ENCODE measurements around the gene APOL2. TPM values are rescaled to one million over a fixed set of nuclear protein-coding genes. Genes with fewer than 3 reads are reported as not detected.
"Not testable (repeated sequence)": the region's sequence is repeated elsewhere in the genome, so short reads cannot be mapped to it uniquely, and the experiment has no call there.

The APOL2 gene
- total and polyA plus RNA-seq, 2 experiments from 2014 or later = 8.7 to 14.7 TPM

GRCh38 chr22:36201630-36202319 is 37.6 kb downstream of the APOL2 start, which contains the start of gene APOL4:
Gene APOL4 (minus strand): TSS chr22:36201809. CDS start chr22:36201734, 75 bp downstream.
- no peaks in the 10 kb centered on the region for H3K27me3 ChIP-seq
- H3K36me3 ChIP-seq = no peaks in the 10 kb centered on the region
- no peaks in the 10 kb centered on the region for H3K9me3 ChIP-seq (ENCODE audit: low read depth)
- peaks cover 16% of the 10 kb centered on the region for H3K4me1 ChIP-seq (ENCODE audit: low read depth)
- peak in 1 of 2 donors; percentile 84 for DNase-seq (ENCODE audit: low read depth in 1 of 2, low spot score in 1 of 2)
- no peak within 1 kb of the TSS for H3K27ac ChIP-seq
- no peak within 1 kb of the TSS for H3K4me3 ChIP-seq
- no peak for TF ChIP-seq CTCF (IDR thresholded peaks at IDR 0.05; ENCODE audit: low read depth, low read length)

GRCh38 chr22:36201025-36201424 is 38.3 kb downstream of the APOL2 start:
- not testable (repeated sequence) for H3K27ac ChIP-seq; H3K9me3 ChIP-seq (ENCODE audit: low read depth); H3K27me3 ChIP-seq; H3K36me3 ChIP-seq; H3K4me3 ChIP-seq; DNase-seq (ENCODE audit: low read depth in 1 of 2, low spot score in 1 of 2)
- peaks cover 16% of the 10 kb centered on the region for H3K4me1 ChIP-seq (ENCODE audit: low read depth)

GRCh38 chr22:36199001-36199551 is 40.3 kb downstream of the APOL2 start:
- Histone ChIP-seq H3K9me3 (ENCODE audit: low read depth) (no peaks in the 10 kb centered on the region), H3K4me3 (no peak overlapping the region), H3K27ac (no peak overlapping the region), H3K4me1 (ENCODE audit: low read depth) (peaks cover 16% of the 10 kb centered on the region), H3K36me3 (no peaks in the 10 kb centered on the region), H3K27me3 (no peaks in the 10 kb centered on the region)
- no peak for TF ChIP-seq CTCF (IDR thresholded peaks at IDR 0.05; ENCODE audit: low read depth, low read length)
- DNase-seq (ENCODE audit: low read depth in 1 of 2, low spot score in 1 of 2) = peak in 1 of 2 donors; percentile 30

- Histone ChIP-seq H3K9me3 (ENCODE audit: low read depth) (no peaks in the 10 kb centered on the region), H3K4me3 (no peak overlapping the region), H3K27ac (peak overlapping the region; percentile 73), H3K36me3 (no peaks in the 10 kb centered on the region), H3K27me3 (no peaks in the 10 kb centered on the region), H3K4me1 (ENCODE audit: low read depth) (peaks cover 16% of the 10 kb centered on the region)
- no peak for DNase-seq (ENCODE audit: low read depth in 1 of 2, low spot score in 1 of 2)
- no peak for TF ChIP-seq CTCF (IDR thresholded peaks at IDR 0.05; ENCODE audit: low read depth, low read length)
Measured at GRCh38 chr22:36198536-36198935, 40.8 kb downstream of the APOL2 start.

GRCh38 chr22:36197514-36198146 is 41.7 kb downstream of the APOL2 start:
- Histone ChIP-seq H3K27me3 (no peaks in the 10 kb centered on the region), H3K4me3 (no peak overlapping the region), H3K36me3 (no peaks in the 10 kb centered on the region), H3K4me1 (ENCODE audit: low read depth) (peaks cover 16% of the 10 kb centered on the region), H3K9me3 (ENCODE audit: low read depth) (no peaks in the 10 kb centered on the region), H3K27ac (peak overlapping the region; percentile 73)
- peak in 1 of 2 donors; percentile 39 for DNase-seq (ENCODE audit: low read depth in 1 of 2, low spot score in 1 of 2)
- no peak for TF ChIP-seq CTCF (IDR thresholded peaks at IDR 0.05; ENCODE audit: low read depth, low read length)

- TF ChIP-seq CTCF (IDR thresholded peaks at IDR 0.05; ENCODE audit: low read depth, low read length) = no peak
- H3K4me3 ChIP-seq = no peak overlapping the region
- peak overlapping the region; percentile 73 for H3K27ac ChIP-seq
Measured at GRCh38 chr22:36197065-36197440, 42.3 kb downstream of the APOL2 start.

More at GRCh38 chr22:36197065-36197440, 42.3 kb downstream of the APOL2 start:
- Histone ChIP-seq H3K36me3 (no peaks in the 10 kb centered on the region), H3K4me1 (ENCODE audit: low read depth) (peaks cover 16% of the 10 kb centered on the region), H3K27me3 (no peaks in the 10 kb centered on the region), H3K9me3 (ENCODE audit: low read depth) (no peaks in the 10 kb centered on the region)
- DNase-seq (ENCODE audit: low read depth in 1 of 2, low spot score in 1 of 2) = peak; percentile 58 to 90

Measured in cardiac muscle cell (in vitro differentiated cells and primary cell).